Loucy (cell line): ENCODE measurements around the gene BRD4.

Experiments used
- H2AFZ ChIP-seq: fragments of 200-600 bp; sonication (generic); 2 replicates; pipeline ENCODE4 v1.6.0; 2016; ENCODE audit warnings: antibody characterized with exemption, mild to moderate bottlenecking, low read length, moderate library complexity
- H3F3A ChIP-seq: fragments of 200-600 bp; 2 replicates; pipeline ENCODE4 v1.6.0; 2016; ENCODE audit warnings: antibody characterized with exemption, low read depth, mild to moderate bottlenecking
- H3K27me3 ChIP-seq: fragments of 200-600 bp; sonication (generic); 2 replicates; pipeline ENCODE4 v1.6.1; 2014; ENCODE audit warnings: low read length, mild to moderate bottlenecking; ENCODE audit not compliant: insufficient read depth, poor library complexity, severe bottlenecking
- H3K36me3 ChIP-seq: fragments of 200-600 bp; sonication (generic); 2 replicates; pipeline ENCODE4 v1.6.1; 2016; ENCODE audit warnings: low read length; ENCODE audit not compliant: insufficient read depth
- H3K4me1 ChIP-seq: fragments of 200-600 bp; sonication (generic); 2 replicates; pipeline ENCODE4 v1.5.1; 2014; ENCODE audit warnings: low read length, mild to moderate bottlenecking; ENCODE audit not compliant: insufficient read depth, poor library complexity, severe bottlenecking
- H3K4me2 ChIP-seq: fragments of 200-600 bp; sonication (generic); 2 replicates; pipeline ENCODE4 v1.6.0; 2014; ENCODE audit warnings: antibody characterized with exemption, low read length, low read depth, mild to moderate bottlenecking; ENCODE audit not compliant: poor library complexity, severe bottlenecking
- H3K4me3 ChIP-seq: fragments of 200-600 bp; sonication (generic); 2 replicates; pipeline ENCODE4 v1.5.1; 2014; ENCODE audit warnings: low read length, mild to moderate bottlenecking, mixed read lengths; ENCODE audit not compliant: poor library complexity, severe bottlenecking
- H3K79me2 ChIP-seq: fragments of 200-600 bp; sonication (generic); 2 replicates; pipeline ENCODE4 v1.6.1; 2014; ENCODE audit warnings: low read length; ENCODE audit not compliant: insufficient read depth
- H3K9ac ChIP-seq: fragments of 200-600 bp; sonication (generic); 2 replicates; pipeline ENCODE4 v1.6.0; 2014; ENCODE audit warnings: mild to moderate bottlenecking, low read depth, low read length, moderate library complexity; ENCODE audit not compliant: poor library complexity, severe bottlenecking
- H3K9me2 ChIP-seq: fragments of 200-600 bp; sonication (generic); replicated peaks from 2 replicates; pipeline ENCODE4 v1.6.1; 2016; ENCODE audit warnings: low read depth, low read length, mixed read lengths
- H3K9me3 ChIP-seq: fragments of 200-600 bp; sonication (generic); 2 replicates; pipeline ENCODE4 v1.6.1; 2014; ENCODE audit warnings: mild to moderate bottlenecking, antibody characterized with exemption, low read length, low read depth; ENCODE audit not compliant: insufficient read depth
- H4K20me1 ChIP-seq: fragments of 200-600 bp; sonication (generic); 2 replicates; pipeline ENCODE4 v1.6.0; 2014; ENCODE audit warnings: antibody characterized with exemption, low read length, mild to moderate bottlenecking; ENCODE audit not compliant: insufficient read depth, poor library complexity, severe bottlenecking
- CTCF ChIP-seq: fragments of 200-600 bp; sonication (generic); conservative IDR thresholded peaks from 2 replicates; pipeline ENCODE4 v1.5.1; 2014; ENCODE audit warnings: mild to moderate bottlenecking, antibody characterized with exemption, low read length
- EZH2phosphoT487 ChIP-seq: fragments of 200-600 bp; IDR thresholded peaks from 2 replicates; pipeline ENCODE4 v1.6.1; 2018; ENCODE audit warnings: antibody characterized with exemption, mild to moderate bottlenecking, moderate library complexity, borderline replicate concordance

Gene BRD4

GRCh38 chr19:15379999-15380647 lies 47.8 kb upstream of the BRD4 start:
- Histone ChIP-seq H4K20me1 (peaks cover 34% of the 10 kb centered on the region), H3K27me3 (peaks cover 8% of the 10 kb centered on the region), H3K9me2 (no peaks in the 10 kb centered on the region), H3K4me1 (peaks cover 22% of the 10 kb centered on the region), H3K9ac (peak overlapping the region; percentile 44), H3K4me2 (peak overlapping the region; percentile 60), H3K36me3 (peaks cover 16% of the 10 kb centered on the region; the same call in 1 of the 2 replicates), H2AFZ (no peak overlapping the region; the same call in 1 of the 2 replicates), H3K79me2 (peaks cover 40% of the 10 kb centered on the region), H3K9me3 (no peaks in the 10 kb centered on the region), H3F3A (no peaks in the 10 kb centered on the region; the same call in 1 of the 2 replicates), H3K4me3 (peak overlapping the region; percentile 59)
- TF ChIP-seq CTCF (no peak), EZH2phosphoT487 (no peak)

- H3K9ac ChIP-seq = peak within 1 kb of the TSS; percentile 96
- H3F3A ChIP-seq = no peaks in the 10 kb centered on the region; the same call in 1 of the 2 replicates
- peaks cover 22% of the 10 kb centered on the region for H3K4me1 ChIP-seq
- peaks cover 48% of the 10 kb centered on the region for H3K79me2 ChIP-seq
- TF ChIP-seq EZH2phosphoT487 (no peak), CTCF (no peak)
- H4K20me1 ChIP-seq = peaks cover 42% of the 10 kb centered on the region
- H2AFZ ChIP-seq = peak within 1 kb of the TSS; percentile 77
- peaks cover 8% of the 10 kb centered on the region for H3K27me3 ChIP-seq
- H3K4me3 ChIP-seq = peak within 1 kb of the TSS; percentile 100
- no peaks in the 10 kb centered on the region for H3K9me3 ChIP-seq
- no peaks in the 10 kb centered on the region for H3K9me2 ChIP-seq
- H3K36me3 ChIP-seq = peaks cover 16% of the 10 kb centered on the region; the same call in 1 of the 2 replicates
- peak within 1 kb of the TSS; percentile 92 for H3K4me2 ChIP-seq
Observed at GRCh38 chr19:15379083-15379998, 47.0 kb upstream of the BRD4 start, which contains the start of gene AKAP8. AKAP8 (minus strand) TSS chr19:15379787; CDS start chr19:15379731, 56 bp downstream.

GRCh38 chr19:15378534-15379082 lies 46.3 kb upstream of the BRD4 start:
- H3K36me3 ChIP-seq = peaks cover 20% of the 10 kb centered on the region; the same call in 1 of the 2 replicates
- H3K79me2 ChIP-seq = peaks cover 56% of the 10 kb centered on the region
- peak overlapping the region; percentile 77 for H2AFZ ChIP-seq
- H3K9ac ChIP-seq = peak overlapping the region; percentile 96
- TF ChIP-seq CTCF (no peak), EZH2phosphoT487 (no peak)
- no peaks in the 10 kb centered on the region for H3K9me2 ChIP-seq
- peaks cover 49% of the 10 kb centered on the region for H4K20me1 ChIP-seq
- H3F3A ChIP-seq = no peaks in the 10 kb centered on the region; the same call in 1 of the 2 replicates
- H3K9me3 ChIP-seq = no peaks in the 10 kb centered on the region
- peak overlapping the region; percentile 92 for H3K4me2 ChIP-seq
- peak overlapping the region; percentile 100 for H3K4me3 ChIP-seq
- peaks cover 8% of the 10 kb centered on the region for H3K27me3 ChIP-seq
- peaks cover 22% of the 10 kb centered on the region for H3K4me1 ChIP-seq
